Panc1 (cell line): Measurements from ENCODE around the gene SRPX2. TPM values are rescaled to one million over a fixed set of nuclear protein-coding genes. Genes with fewer than 3 reads are reported as not detected.

ENCODE experiments used
- ATAC-seq: fragments of 200-7000 bp; cut with Tn5 transposase; 2 replicates; pipeline ENCODE4 v1.9.1; 2020; ENCODE audit warnings: mild to moderate bottlenecking, moderate library complexity
- BruUV-seq: library from RNA; stranded (reverse); fragments of 400-500 nt; replicated peaks from 2 replicates; lab custom pipeline; 2021; lab: Mats Ljungman, UMichigan
- CTCF ChIA-PET: fragments of 300-600 bp; sonication (Branson Sonifier 250); formaldehyde crosslinking; loops from one replicate; lab custom pipeline; 2022; ENCODE audit warnings: antibody characterized with exemption; lab: Charles Lee
- POLR2A ChIA-PET: fragments of 300-600 bp; sonication (Branson Sonifier 250); formaldehyde crosslinking; loops from one replicate; lab custom pipeline; 2022; ENCODE audit warnings: antibody characterized with exemption; lab: Charles Lee
- DNase-seq: peaks from one replicate; pipeline ENCODE4 v3.0.0-alpha.2; 2010; ENCODE audit warnings: low read depth, low spot score
- H3K27ac ChIP-seq: 2 replicates; pipeline ENCODE4 v1.5.1; 2011; ENCODE audit warnings: mild to moderate bottlenecking, low read length, inconsistent platforms
- H3K27me3 ChIP-seq: fragments of 200-500 bp; sonication (Bioruptor generic); 2 replicates; pipeline ENCODE4 v1.6.0; 2014; ENCODE audit warnings: low read length, inconsistent platforms; ENCODE audit not compliant: control insufficient read depth, insufficient read depth
- H3K36me3 ChIP-seq: fragments of 200-500 bp; sonication (Bioruptor generic); 2 replicates; pipeline ENCODE4 v1.5.1; 2014; ENCODE audit warnings: inconsistent platforms, mild to moderate bottlenecking, low read length, moderate library complexity; ENCODE audit not compliant: control insufficient read depth, insufficient read depth
- H3K4me1 ChIP-seq: 2 replicates; pipeline ENCODE4 v1.5.1; 2011; ENCODE audit warnings: inconsistent platforms, mild to moderate bottlenecking, low read length, moderate library complexity; ENCODE audit not compliant: control insufficient read depth, insufficient read depth
- H3K4me3 ChIP-seq, 2 experiments: 2 replicates each; pipeline ENCODE4 v1.5.1; 2011 to 2012; ENCODE audit warnings: low read depth in 2 of 2, low read length in 2 of 2, mild to moderate bottlenecking in 2 of 2, inconsistent platforms in 1 of 2, moderate library complexity in 1 of 2
- H3K9me3 ChIP-seq: fragments of 200-500 bp; sonication (Bioruptor generic); 2 replicates; pipeline ENCODE4 v1.5.1; 2014; ENCODE audit warnings: low read depth, mild to moderate bottlenecking, inconsistent platforms, low read length, moderate library complexity; ENCODE audit not compliant: control insufficient read depth, insufficient read depth
- POLR2AphosphoS5 ChIP-seq: IDR thresholded peaks from 2 replicates; pipeline ENCODE4 v1.6.1; 2012; ENCODE audit warnings: mild to moderate bottlenecking, low read depth, low read length, moderate library complexity
- REST ChIP-seq, 2 experiments: IDR thresholded peaks; 2 replicates each; pipeline ENCODE4 v1.6.1; 2011 to 2012; ENCODE audit warnings: low read depth in 2 of 2, control low read depth in 1 of 2, low read length in 1 of 2, mild to moderate bottlenecking in 1 of 2, moderate library complexity in 1 of 2; ENCODE audit not compliant: insufficient read depth in 1 of 2
- SIN3A ChIP-seq: IDR thresholded peaks from 2 replicates; pipeline ENCODE4 v1.6.1; 2012; ENCODE audit warnings: low read depth, mild to moderate bottlenecking, low read length, moderate library complexity, borderline replicate concordance; ENCODE audit not compliant: insufficient read depth
- TCF7L2 ChIP-seq: IDR thresholded peaks from 2 replicates; pipeline ENCODE4 v1.6.1; 2011; ENCODE audit warnings: mild to moderate bottlenecking, low read depth, low read length, inconsistent platforms
- in situ Hi-C: cut with HindIII; loops from 2 replicates; pipeline ENCODE4 v1.10.0; 2016; ENCODE audit warnings: low sequenced_read_pairs, low pct_unique_long_range_greater_than_20kb
- intact Hi-C: fragments of 100-400 bp; cut with micrococcal nuclease; formaldehyde crosslinking; loops from one replicate; pipeline ENCODE4 v1.10.0; 2022; ENCODE audit not compliant: unreplicated experiment
- total RNA-seq: library from RNA; stranded (reverse); gene quantifications from one replicate; pipeline ENCODE4 v1.2.1, GENCODE V29; 2021; ENCODE audit not compliant: unreplicated experiment
- TF ChIP-seq, protein P1 (sequence below): fragments of 450-650 bp; IDR thresholded peaks from 2 replicates; pipeline ENCODE4 v1.5.1; 2017; ENCODE audit warnings: mild to moderate bottlenecking

SRPX2 gene
- total RNA-seq, 1 experiment from 2014 or later: 1.2 TPM

DNA sequence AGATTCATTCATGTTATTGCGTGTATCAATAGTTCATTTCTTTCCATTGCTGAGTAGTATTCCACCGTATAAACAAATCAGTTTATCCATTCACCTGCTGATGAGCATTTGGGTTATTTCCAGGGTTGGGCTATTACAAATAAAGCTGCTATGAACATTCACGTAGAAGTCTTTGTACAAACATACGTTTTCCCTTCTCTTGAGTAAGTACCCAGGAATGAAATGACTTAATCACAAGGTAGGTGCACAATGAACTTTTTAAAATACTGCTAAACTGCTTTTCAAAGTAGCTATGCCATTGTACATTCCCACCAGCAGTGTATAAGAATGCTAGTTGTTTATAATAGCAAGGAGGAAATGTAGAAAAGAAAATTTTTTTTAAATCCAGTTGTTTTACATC lies 52.0 kb downstream of the SRPX2 start:
- no peak overlapping the region for H3K4me3 ChIP-seq
- in situ Hi-C loops: no loop called here
- H3K9me3 ChIP-seq: no peaks in the 10 kb centered on the region
- no TSS peak for BruUV-seq
- H3K27me3 ChIP-seq: peaks cover 2% of the 10 kb centered on the region
- H3K4me1 ChIP-seq: no peaks in the 10 kb centered on the region
- no peak for TF ChIP-seq POLR2AphosphoS5
- TF ChIP-seq, protein P1, sequence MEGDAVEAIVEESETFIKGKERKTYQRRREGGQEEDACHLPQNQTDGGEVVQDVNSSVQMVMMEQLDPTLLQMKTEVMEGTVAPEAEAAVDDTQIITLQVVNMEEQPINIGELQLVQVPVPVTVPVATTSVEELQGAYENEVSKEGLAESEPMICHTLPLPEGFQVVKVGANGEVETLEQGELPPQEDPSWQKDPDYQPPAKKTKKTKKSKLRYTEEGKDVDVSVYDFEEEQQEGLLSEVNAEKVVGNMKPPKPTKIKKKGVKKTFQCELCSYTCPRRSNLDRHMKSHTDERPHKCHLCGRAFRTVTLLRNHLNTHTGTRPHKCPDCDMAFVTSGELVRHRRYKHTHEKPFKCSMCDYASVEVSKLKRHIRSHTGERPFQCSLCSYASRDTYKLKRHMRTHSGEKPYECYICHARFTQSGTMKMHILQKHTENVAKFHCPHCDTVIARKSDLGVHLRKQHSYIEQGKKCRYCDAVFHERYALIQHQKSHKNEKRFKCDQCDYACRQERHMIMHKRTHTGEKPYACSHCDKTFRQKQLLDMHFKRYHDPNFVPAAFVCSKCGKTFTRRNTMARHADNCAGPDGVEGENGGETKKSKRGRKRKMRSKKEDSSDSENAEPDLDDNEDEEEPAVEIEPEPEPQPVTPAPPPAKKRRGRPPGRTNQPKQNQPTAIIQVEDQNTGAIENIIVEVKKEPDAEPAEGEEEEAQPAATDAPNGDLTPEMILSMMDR: no peak
- TF ChIP-seq TCF7L2: no peak
- TF ChIP-seq SIN3A: no peak
- TF ChIP-seq REST (IDR thresholded peaks at IDR 0.05; ENCODE audit: insufficient read depth in 1 of 2, low read depth in 2 of 2, low read length in 1 of 2): no peak
- DNase-seq (no peak), ATAC-seq (no peak)
- ChIA-PET POLR2A (no interaction called here), CTCF (interaction anchor here (0.5 kb wide), 1 partner anchor 25 kb away, joined by 3 read pairs; no protein-coding TSS in a partner anchor)
- intact Hi-C loops: no loop called here
- H3K36me3 ChIP-seq: no peaks in the 10 kb centered on the region
- H3K27ac ChIP-seq: no peak overlapping the region

- POLR2A ChIA-PET: no interaction called here
- no peaks in the 10 kb centered on the region for H3K4me1 ChIP-seq
- BruUV-seq: no TSS peak
- H3K9me3 ChIP-seq: no peaks in the 10 kb centered on the region
- no peak overlapping the region for H3K4me3 ChIP-seq
- H3K36me3 ChIP-seq: no peaks in the 10 kb centered on the region
- DNase-seq: no peak
- H3K27ac ChIP-seq: no peak overlapping the region
- no peak for ATAC-seq
- intact Hi-C loops: no loop called here
- in situ Hi-C loops: no loop called here
- TF ChIP-seq REST (IDR thresholded peaks at IDR 0.05; ENCODE audit: insufficient read depth in 1 of 2, low read depth in 2 of 2, low read length in 1 of 2) (no peak), POLR2AphosphoS5 (no peak), SIN3A (no peak), TCF7L2 (no peak)
- TF ChIP-seq, protein P1: no peak
- CTCF ChIA-PET: interaction anchor here (0.5 to 0.6 kb wide), 2 partner anchors 8 to 25 kb away, joined by 3 read pairs; no protein-coding TSS in a partner anchor
- peaks cover 2% of the 10 kb centered on the region for H3K27me3 ChIP-seq
Observed at GRCh38 chrX:100696699-100697351, 52.8 kb downstream of the SRPX2 start.
